Activated CD8-positive, alpha-beta memory T cell treated with anti-CD3 and anti-CD28 coated beads for 4 hours (primary cell): ENCODE data around the gene SLC26A1.

ENCODE experiments used
- DNase-seq, 2 donors: peaks; one replicate each; pipeline ENCODE4 v3.0.0-alpha.2; 2020; ENCODE audit warnings: low read depth in 2 of 2

Gene SLC26A1

DNA sequence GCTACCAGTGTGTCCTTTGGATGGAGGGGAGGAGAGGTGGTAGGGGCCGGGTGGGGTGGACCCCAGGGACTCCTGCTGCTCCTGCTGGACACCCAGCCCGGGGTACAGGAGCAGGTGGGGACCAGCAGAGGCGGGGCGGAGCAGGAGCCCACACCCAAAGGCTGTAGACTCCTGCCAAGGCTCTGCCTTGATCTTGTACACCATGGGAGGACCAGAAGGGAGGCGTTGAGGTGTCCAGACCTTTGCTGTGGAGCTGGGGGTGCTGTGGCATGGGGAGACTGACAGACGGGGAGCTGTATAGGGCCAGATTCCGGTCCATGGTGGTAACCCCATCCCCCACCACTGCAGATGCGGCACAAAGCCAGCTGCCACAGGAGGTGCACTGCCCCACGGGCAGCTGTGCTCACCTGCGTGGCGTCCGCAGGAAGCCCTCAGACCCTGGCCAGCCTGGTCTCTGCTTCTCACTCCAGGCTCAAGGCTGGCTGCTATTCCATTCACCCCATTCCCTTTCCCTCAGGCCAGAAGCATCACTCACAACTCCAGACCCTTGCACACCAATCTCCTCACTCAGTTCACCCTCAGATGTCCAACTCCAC is 5.0 kb upstream of the SLC26A1 start:
- no peak for DNase-seq

DNA sequence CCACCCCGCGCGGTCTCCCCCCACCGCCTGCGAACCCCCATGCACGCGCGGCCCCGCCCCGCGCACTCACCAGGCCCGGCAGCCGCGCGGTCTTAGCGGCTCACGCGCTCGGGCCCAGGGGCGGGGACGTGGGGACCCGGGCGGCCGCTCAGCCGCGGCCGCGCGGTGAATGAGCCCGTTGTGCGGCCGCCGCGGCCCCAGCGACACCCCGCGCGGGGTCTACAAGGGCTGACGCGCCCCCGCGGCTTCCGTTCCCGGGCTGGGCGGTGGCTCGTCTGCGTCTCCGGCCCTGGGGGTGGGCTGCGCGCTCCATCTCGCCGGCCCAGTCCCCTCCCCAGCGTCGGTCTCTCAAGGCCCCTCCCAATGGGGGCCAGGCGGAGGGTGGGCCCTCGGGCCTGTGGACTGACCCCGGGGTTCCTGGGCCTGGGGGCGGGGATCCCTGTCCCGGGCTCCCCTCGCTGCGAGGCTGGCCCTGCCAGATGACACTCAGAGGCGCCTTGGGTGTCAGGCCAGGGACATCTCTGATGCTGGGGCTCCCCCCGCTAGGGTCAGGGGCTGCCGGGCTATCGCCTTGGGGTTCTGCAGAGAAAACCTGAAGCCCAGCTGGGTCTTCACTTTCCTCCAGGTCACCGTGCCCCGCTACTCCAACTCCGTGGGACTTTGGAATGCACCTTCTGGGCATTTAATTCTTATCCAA is 4.3 kb upstream of the SLC26A1 start:
- no peak for DNase-seq

DNA sequence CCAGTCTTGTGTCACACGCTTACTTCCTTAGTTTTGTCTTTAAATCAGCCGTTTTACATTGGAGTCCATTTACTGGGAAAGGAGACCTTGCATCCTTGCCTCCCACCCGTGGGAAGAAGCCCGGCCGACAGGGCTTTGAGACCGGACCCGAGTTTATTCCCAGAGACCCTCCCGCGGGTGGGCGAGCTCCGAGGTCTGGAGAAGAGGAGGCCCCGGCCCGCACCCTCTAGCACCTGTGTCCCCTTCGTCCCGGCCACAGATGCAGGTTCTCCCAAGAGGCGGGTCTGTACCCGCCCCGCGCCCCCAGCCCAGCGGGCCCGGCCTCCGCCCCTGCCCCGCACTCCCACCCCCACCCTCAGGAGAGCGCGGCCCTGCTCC is 3.8 kb upstream of the SLC26A1 start:
- DNase-seq, result no peak

DNA sequence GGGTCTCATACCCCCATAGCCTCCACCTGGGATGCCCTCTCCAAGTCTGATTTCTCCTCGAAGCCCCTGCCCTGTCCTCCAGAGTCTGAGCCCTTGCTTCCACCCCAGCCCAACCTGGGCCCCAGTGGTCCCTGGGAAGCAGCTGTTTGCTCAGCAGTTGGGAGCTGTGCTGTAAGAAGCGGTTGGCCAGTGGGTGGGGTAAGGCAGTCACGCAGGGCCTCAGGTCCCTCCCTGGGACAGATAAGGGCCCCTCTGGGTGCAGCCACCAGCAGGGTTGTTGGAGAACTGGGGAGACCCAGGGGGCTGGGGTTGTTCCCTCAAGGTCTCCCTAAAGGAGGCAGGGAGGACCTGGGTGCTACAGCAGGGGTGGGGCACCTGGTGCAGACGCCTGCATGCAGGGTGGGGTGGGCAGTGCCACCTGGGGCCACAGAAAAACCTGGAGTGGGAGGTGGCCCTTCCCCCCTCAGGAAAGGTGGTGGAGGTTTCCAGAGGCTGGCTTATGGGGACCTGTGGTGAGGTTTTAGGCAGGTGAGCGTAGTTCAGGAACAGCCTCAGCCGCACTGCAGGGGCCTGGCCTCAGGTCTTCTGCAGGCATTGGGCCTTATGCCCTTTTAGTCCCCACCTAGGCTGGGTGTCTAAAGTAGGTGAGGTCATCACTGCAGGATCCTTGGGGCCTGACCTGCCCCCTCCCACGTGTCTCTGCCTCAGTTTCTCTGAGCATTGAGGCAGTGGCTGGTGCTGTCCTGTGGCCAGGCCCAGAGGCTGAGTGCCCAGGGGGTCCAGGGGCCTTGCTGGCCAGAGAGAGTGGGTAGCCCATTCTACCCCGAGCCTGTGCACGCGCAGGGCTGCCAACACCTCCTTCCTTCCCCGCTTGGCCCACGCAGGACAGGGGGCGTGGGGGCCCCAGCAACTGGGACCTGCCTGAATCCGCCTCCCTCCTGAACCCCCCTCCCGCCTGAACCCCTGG is 3.1 kb upstream of the SLC26A1 start:
- no peak for DNase-seq

DNA sequence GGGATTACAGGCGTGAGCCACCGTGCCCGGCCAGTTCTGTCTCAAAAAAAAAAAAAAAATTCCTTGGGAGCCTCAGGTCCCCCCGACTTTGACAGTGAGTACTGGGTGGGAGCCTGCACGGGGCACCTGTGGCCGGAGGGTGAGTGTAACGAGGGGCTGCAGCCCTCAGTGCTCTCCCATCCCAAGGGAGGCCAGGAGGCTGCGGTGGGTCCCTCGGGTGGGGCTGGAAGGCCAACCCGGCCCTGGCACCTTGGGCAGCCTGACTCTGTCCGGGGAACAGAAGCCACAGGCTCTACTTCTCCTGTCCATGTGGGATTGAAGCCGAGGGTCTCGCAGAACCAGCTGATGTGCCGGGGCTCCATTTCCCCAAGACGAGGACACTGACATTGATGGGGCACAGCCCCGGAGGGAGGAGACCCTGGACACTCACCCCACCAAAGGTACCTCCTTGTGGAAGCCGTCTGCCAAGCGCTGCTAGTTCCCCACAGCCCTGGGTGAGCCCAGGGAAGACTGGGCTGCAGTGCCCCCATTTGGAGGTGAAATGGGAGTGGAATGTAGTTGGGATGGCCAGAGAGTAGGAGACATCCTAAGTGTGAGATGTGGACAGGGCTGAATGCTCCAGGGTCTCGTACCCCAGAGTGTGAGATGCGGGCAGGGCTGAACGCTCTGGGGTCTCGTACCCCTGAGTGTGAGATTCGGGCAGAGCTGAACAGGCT is 2.3 kb upstream of the SLC26A1 start:
- DNase-seq, result no peak

DNA sequence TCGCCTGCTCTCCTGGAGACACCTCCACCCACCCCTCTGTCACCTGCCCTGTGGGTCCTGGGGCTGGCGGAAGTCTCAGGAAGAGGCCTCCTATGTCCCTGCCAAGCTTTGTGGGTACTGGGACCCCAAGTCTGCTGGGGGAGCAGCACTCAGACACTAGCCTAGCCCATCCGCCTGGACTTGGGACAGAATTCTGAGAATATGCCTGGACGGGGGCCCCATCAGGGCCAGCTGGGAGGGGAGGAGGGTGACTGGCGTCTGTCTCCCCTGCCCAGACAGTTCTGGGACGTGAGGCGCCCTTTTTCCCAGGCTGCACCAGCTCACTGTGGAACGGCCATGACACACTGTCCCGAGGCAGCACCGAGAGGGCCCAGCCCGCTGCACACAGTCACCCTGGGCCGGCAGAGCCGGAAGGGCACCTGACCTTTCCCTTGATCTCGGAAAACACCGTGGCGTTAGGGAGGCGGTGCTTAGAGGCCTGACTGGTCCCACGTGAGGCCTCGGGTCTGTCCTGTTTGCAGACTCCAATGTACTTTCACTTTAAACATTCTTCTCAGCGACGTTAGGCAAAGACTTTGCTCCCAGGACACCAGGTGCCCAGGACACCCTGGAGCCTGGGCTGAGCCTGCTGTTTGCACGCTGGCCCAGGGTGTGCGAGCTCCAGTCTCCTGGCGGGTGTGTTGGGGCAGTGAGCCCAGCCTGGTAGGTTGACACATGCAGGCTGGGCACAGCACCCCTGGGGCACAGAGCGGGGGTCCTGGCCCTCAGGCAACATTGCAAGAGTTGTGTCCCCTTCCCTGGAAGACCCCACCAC is 700 bp downstream of the SLC26A1 start:
- no peak for DNase-seq

DNA sequence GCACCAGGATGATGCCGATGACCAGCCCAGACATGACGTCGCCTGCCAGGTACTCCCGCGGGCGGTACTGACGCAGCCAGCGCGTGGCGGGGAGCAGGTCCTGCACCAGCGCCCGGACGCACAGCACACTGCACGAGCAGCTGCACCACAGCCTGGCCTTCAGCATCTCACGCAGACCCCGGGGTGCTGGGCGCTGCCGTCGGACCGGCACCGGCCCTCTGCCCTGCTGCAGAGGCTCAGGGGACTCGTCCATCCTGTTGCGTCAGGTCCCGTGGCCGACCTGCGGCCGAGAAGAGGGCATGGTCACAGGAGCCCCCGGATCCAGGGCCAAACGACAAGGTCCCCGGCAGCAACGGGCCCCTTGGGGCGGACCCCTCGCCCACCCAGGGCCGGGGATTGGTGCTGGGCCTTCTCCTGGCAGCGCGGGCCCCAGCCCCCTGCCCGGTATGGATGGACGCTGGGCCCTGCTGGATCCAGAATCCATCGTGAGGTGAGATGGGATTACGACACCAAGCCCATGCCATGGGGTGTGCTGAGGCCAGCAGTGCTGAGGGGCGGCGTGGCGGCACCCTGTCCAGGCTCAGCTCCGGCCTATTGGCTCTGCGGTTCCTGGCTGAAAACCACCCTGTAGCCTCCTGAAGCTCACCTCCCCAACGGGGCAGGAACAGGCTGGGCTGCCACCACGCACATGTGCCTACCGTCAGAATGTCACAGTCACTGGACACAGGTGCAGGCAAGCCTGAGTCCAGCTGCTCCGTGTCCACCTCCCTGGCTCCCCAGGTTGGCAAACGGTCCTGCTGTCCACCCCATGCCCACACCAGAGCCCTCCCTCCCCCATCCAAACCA is 1.5 kb downstream of the SLC26A1 start:
- no peak for DNase-seq

DNA sequence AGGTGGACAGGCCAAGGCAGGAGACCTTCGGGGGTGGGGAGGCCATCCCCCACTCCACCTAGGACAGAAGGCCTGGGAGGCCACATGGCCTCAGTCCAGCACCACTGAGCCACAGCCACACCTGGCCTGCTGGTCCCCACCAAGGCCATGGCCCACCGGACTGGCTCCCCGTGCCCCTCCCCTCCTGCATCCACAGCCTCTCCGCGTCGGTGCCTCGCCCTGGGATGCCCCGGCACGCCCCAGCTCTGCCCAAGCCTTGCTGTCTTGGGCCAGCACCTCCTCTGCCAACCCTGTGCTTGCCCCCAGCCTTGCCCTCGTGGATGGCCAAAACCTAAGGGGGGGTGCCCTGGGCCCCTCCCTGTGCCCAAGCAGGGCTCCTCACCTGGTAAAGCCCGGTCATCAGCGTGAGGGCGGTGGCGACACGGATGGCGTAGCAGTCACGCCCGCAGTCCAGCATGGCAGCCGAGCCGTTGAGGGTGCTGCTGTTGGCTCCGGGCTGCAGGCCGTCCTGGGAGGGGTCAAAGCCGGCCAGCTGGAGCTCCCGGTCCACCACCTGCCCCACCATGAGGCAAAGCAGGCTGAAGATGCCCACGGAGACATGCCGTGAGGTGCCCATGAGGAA is 2.3 kb downstream of the SLC26A1 start:
- no peak for DNase-seq

DNA sequence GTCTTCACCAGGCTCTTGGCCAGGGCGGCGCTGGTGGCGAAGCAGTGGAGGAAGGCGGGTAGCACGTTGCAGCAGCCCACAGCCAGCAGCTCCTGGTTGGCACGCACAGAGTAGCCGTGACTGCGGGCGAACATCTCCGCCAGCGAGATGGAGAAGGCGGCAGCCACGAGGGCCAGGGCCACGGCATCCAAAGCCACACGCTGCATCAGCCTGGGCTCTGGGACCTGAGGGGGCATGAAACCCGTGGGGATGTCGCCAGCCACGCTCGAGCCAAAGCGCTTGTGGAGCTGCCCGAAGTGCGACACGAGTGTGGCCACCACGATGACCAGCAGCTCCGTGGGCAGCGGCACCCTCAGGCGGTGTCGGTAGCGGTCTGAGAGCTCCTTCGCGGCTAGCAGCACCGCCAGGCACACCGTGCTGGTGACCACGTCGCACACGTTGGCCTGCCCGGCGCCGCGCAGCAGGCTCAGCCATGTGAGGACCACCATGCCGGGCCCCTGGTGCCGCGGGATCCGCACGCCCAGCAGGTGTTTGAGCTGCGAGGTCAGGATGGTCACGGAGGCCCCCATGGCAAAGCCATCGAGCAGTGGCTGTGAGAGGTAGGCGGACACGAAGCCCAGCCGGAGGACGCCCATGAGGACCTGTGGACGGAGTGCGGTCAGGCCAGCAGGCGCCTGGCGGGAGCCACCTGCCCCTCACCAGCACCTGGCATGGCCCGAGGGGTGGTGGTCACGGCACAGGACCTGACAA is 3.3 kb downstream of the SLC26A1 start:
- DNase-seq, result no peak

DNA sequence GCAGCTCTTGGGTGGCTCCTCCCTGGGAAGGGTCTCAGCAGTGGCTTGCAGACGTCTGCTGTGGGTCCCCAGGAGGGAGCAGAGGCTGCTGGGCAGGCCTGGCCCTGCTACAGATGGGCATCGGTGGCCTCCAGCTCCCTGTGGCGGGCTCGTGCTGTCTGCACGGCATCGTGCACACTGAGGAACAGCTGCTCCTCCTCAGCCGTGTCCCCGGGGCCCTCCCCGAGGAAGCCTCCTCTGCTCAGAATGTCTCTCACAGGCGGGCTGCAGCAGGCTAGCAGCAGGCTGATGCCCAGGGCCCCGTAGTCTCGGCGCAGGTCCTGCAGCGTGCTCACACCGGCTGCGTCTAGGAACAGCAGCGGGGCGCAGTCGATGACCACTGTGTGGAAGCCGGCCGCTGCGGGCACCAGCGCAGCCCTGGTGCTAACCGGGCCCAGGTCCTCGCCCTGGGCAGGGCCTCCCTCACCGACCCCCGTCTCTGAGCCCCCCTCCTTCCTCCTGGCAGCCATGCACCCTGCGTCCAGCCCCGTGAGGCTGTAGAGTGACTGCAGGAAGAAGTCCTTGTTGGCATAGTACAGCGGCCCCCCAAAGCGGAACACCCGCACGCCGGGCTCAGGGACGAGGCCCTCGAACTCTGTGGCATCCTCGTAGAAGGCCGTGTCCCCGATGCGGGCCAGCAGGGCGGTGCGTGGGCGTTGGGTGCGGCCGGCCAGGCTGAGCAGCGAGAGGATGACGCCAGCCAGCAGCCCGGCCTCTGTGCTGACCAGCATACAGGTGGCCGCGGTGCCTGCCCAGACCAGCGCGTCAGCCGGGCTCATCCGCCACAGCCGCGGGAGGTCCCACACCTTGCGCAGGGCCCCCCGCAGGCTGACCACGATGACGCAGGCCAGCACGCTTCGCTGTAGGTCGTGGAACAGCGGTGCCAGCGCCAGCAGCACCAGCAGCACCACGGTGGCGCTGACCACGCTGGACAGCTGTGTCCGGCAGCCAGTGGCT is 4.2 kb downstream of the SLC26A1 start:
- no peak for DNase-seq

DNA sequence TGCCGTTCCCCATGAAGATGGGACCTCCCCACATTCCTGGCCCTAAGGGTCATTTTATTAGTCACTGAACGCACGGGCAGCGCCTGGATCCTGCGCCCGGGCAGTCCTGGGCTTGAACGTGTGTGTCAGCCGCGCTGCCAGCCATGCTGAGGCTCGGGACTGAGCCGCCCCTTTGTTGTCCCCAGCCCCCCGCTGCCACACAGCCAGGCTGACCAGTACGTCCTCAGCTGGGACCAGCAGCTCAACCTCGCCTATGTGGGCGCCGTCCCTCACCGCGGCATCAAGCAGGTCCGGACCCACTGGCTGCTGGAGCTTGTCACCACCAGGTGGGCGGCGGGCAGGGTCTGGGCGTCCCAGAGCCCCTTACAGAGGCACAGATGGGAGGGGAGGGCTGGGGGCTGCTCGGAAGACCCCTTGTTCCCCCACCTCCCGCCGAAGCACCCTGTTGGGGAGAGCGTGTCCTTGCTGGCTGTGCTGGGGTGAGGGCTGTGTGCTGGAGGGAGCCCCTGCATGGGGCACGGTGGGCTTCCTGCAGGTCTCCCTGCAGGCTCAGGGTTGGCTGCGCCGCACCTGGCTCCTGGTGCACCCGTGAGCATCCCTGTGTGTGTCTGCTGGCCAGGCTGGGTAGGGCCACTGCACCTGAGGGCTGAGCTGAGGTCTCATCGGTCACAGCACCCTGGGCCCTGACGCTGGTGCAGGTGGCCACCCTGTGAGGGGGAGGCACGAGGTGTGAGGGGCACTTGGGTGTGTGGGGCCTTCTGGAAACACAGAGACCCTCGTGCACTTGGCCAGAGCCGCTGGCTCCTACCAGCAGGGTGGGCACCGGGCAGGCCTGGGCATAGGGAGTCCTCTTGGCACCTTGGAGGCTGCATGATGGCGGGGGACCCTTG is 5.3 kb downstream of the SLC26A1 start:
- DNase-seq, result no peak

DNA sequence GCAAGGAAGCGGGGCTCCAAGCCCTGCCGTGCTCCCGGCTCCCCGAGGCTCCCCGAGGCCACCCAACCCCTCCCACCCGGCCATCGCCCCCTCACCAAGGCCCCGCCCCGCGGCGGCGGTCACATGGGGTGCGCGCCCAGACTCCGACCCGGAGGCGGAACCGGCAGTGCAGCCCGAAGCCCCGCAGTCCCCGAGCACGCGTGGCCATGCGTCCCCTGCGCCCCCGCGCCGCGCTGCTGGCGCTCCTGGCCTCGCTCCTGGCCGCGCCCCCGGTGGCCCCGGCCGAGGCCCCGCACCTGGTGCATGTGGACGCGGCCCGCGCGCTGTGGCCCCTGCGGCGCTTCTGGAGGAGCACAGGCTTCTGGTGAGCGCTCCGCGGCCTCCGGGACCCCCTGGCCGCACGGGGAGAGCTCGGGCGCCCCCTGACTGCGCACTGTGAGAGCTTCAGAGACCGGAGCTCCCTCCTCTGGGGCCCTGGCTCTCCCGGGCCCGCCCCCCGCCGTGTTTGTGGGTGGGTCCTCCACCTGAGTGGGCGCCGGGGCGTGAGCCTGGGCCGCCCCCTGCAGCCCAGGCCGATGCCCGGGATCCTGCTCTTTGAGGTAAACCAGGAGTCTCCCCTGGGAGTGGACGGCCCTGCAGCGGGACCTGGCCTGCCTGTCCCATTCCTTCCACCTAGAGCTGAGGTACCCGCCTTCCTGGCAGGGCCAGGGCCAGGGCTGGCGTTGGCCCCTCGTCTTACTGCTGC is 6.2 kb downstream of the SLC26A1 start, which contains the start of gene IDUA:
IDUA (plus strand) TSS at position 166 of the 745 bp plus-strand sequence; CDS start at position 207, 41 bp downstream.
- DNase-seq, result peak; percentile 78 to 83

DNA sequence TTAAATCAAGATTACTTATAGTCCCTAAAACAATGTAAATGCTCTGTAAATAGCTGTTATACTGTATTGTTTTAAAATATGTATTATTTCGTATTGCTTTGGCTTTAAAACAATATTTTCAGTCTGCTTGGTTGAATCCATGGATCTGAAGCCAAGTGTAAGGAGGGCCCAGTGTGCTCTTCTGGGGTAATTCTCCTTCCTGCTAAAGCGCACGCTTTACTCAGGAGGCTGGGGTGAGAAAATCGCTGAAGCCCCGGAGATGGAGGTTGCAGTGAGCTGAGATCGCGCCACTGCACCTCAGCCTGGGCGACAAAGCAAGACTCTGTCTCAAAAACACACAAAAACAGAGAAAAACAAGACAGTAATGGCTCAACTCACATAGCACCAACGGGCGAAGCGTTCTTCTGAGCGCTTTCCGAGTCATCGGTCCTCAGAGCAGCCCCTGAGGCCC is 6.8 kb downstream of the SLC26A1 start:
- no peak for DNase-seq

DNA sequence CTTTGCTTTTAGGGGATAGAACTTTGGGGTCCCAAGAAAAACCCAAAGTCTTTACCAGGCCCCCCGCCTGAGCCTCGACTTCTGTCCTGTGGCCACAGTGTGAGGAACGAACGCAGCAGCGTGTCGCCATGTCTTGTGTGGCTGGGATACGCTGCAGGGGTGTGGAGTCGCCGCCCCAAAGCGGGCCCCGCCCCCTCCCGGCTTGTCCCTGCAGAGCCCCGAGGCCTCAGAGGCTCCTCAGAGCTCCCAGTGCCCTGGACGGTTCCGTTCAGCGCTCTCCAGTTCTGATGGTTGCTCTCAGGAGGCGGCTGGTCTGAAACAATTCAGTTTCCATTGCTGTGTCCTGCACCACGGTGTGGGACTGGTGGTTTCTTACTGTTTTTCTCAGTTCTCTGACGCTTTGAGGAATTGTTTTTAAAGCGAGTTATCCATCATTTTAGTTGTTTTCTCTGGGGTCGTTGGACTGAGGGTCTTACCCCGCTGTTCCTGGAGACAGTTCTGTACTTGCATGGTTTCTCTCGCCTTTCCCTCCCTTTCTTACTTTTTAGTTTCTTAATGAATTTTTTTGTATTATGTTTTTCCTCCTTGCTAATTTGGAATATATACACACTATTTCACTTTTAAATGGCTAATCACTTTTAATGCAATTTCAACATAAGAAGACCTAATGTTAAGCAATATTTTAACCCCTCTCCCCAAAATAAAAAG is 7.9 kb downstream of the SLC26A1 start:
- peak; percentile 35 to 45 for DNase-seq
